HepG2 (cell line): ENCODE results near the gene SLC22A23. TPM values are rescaled to one million over a fixed set of nuclear protein-coding genes. Genes with fewer than 3 reads are reported as not detected.

Experiments used
- ATRX ChIP-seq: sonication (generic); formaldehyde crosslinking; IDR thresholded peaks from 2 replicates; pipeline ENCODE4 v1.4.0; 2020; ENCODE audit warnings: missing genetic modification reagents, borderline replicate concordance
- CEBPG ChIP-seq: IDR thresholded peaks from 2 replicates; pipeline ENCODE4 v1.6.1; 2016
- DMAP1 ChIP-seq: IDR thresholded peaks from 2 replicates; pipeline ENCODE4 v1.6.1; 2016
- FLYWCH1 ChIP-seq: sonication (generic); formaldehyde crosslinking; IDR thresholded peaks from 2 replicates; pipeline ENCODE4 v1.8.1; 2023; ENCODE audit warnings: mild to moderate bottlenecking, missing genetic modification reagents
- FOSL1 ChIP-seq: sonication (generic); formaldehyde crosslinking; IDR thresholded peaks from 2 replicates; pipeline ENCODE4 v1.9.0; 2021; ENCODE audit warnings: missing genetic modification reagents, borderline replicate concordance
- GTF3A ChIP-seq: sonication (generic); formaldehyde crosslinking; conservative IDR thresholded peaks from 2 replicates; pipeline ENCODE4 v1.4.0; 2020; ENCODE audit warnings: mild to moderate bottlenecking, missing genetic modification reagents
- HDAC6 ChIP-seq: fragments of 200-600 bp; sonication (generic); IDR thresholded peaks from 2 replicates; pipeline ENCODE4 v1.7.0; 2017; ENCODE audit warnings: mild to moderate bottlenecking, antibody characterized with exemption, low read length, low read depth
- HMG20B ChIP-seq: conservative IDR thresholded peaks from 2 replicates; pipeline ENCODE4 v1.6.1; 2016; ENCODE audit warnings: missing genetic modification reagents, missing compliant biosample characterization
- HNRNPK ChIP-seq: fragments of 200-400 bp; formaldehyde crosslinking; IDR thresholded peaks from 2 replicates; pipeline ENCODE4 v1.6.1; 2018; ENCODE audit warnings: low read length, low read depth, moderate library complexity, mild to moderate bottlenecking; ENCODE audit not compliant: poor library complexity, severe bottlenecking
- KDM3A ChIP-seq: IDR thresholded peaks from 2 replicates; pipeline ENCODE4 v1.6.1; 2018; ENCODE audit warnings: low read depth, missing compliant biosample characterization
- ZBTB3 ChIP-seq: sonication (generic); formaldehyde crosslinking; IDR thresholded peaks from 2 replicates; pipeline ENCODE4 v1.4.0; 2020; ENCODE audit warnings: low read depth, mild to moderate bottlenecking, moderate library complexity, missing genetic modification reagents, borderline replicate concordance
- ZFP41 ChIP-seq: sonication (generic); formaldehyde crosslinking; IDR thresholded peaks from 2 replicates; pipeline ENCODE4 v1.4.0; 2020; ENCODE audit warnings: mild to moderate bottlenecking, missing genetic modification reagents, borderline replicate concordance
- ZMAT3 ChIP-seq: sonication (generic); formaldehyde crosslinking; conservative IDR thresholded peaks from 2 replicates; pipeline ENCODE4 v1.7.0; 2021; ENCODE audit warnings: missing genetic modification reagents
- ZNF331 ChIP-seq: sonication (generic); formaldehyde crosslinking; IDR thresholded peaks from 2 replicates; pipeline ENCODE4 v1.4.0; 2020; ENCODE audit warnings: missing genetic modification reagents
- ZNF343 ChIP-seq: sonication (generic); formaldehyde crosslinking; IDR thresholded peaks from 2 replicates; pipeline ENCODE4 v1.4.0; 2020; ENCODE audit warnings: mild to moderate bottlenecking, missing genetic modification reagents
- ZNF768 ChIP-seq: sonication (generic); formaldehyde crosslinking; IDR thresholded peaks from 2 replicates; pipeline ENCODE4 v1.4.0; 2020; ENCODE audit warnings: missing genetic modification reagents
- ZNF792 ChIP-seq: IDR thresholded peaks from 2 replicates; pipeline ENCODE4 v1.6.1; 2016
- polyA plus RNA-seq, 8 experiments: library from polyadenylated mRNA; depleted of rRNA in 3 of 8; stranded (reverse) in 7 of 8; unstranded in 1 of 8; fragments of >200 nt; fragmentation: Illumina TruSeq in 4 of 8; extraction: Trizol in 4 of 8; gene quantifications; 2 replicates each; pipeline versions ENCODE4 v1.2.1 to v1.2.3, GENCODE V29; 2011 to 2016; ENCODE audit warnings: low read depth in 4 of 8, missing spikeins in 1 of 8, mixed read lengths in 1 of 8; ENCODE audit not compliant: insufficient read depth in 1 of 8
- total RNA-seq, 5 experiments: library from RNA; depleted of rRNA; stranded (reverse); fragments of >200 nt; fragmentation: Illumina TruSeq; extraction: Trizol; gene quantifications; 2 replicates each; pipeline ENCODE4 v1.2.3, GENCODE V29; 2016; ENCODE audit warnings: low read depth in 1 of 5
- TF ChIP-seq, protein P1 (sequence below): sonication (generic); formaldehyde crosslinking; IDR thresholded peaks from 2 replicates; pipeline ENCODE4 v1.9.0; 2022; ENCODE audit warnings: low read depth, missing genetic modification reagents
- TF ChIP-seq, protein P2 (sequence below): sonication (generic); formaldehyde crosslinking; conservative IDR thresholded peaks from 2 replicates; pipeline ENCODE4 v1.8.0; 2022; ENCODE audit warnings: low read depth, missing genetic modification reagents
- TF ChIP-seq, protein P3 (sequence below): sonication (generic); formaldehyde crosslinking; IDR thresholded peaks from 2 replicates; pipeline ENCODE4 v1.8.0; 2022; ENCODE audit warnings: mild to moderate bottlenecking, missing genetic modification reagents, borderline replicate concordance
- TF ChIP-seq, protein P4 (sequence below): sonication (generic); formaldehyde crosslinking; IDR thresholded peaks from 2 replicates; pipeline ENCODE4 v1.4.0; 2020; ENCODE audit warnings: missing genetic modification reagents, borderline replicate concordance

Gene SLC22A23
- total and polyA plus RNA-seq, 2 of the 13 experiments (the other 11 are each of a cell fraction or from before 2014, with no cell fraction given): 11.8 to 17.5 TPM

DNA sequence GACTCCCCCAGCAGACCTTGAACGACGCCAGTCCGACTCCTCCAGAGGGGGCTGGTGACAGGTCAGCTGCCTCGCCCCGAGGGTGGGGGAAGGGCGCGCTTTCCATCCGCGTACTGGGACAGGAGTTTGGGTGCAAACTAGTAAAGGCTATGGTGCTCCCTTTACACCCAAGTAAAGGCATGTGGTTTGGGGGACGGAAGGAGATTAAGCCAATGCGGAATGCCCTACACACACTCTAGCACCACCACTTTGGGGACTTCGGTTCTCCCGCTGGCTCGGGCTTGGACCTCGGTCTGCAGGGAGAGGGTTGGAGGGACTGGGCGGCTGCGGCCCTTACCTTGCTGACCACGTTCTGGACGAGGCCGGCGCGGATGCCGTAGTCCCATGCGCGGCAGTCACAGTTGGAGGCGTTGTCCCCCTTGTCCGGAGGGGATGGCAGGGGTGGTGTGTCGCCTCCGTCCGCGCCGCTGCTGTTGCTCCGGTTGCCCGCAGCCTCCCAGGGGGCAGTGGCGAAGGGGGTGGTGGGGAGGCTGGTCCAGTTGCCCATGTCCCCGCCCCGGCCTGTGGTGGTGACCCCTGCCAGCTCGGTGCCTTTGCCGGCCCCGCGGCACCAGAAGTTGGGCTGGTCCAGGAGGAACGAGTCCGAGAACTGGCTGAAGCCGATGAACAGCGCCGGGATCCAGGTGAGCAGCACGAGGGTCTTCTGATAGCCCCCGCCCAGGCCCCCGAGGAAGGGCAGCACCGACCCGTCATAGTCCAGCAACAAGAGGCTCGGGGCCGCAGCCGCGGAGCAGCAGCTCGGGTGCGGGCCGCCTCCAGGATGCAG lies 1.1 kb downstream of the SLC22A23 start (continued):
- no peak for TF ChIP-seq CEBPG (CRISPR knock-in tag)
- TF ChIP-seq, protein P1, sequence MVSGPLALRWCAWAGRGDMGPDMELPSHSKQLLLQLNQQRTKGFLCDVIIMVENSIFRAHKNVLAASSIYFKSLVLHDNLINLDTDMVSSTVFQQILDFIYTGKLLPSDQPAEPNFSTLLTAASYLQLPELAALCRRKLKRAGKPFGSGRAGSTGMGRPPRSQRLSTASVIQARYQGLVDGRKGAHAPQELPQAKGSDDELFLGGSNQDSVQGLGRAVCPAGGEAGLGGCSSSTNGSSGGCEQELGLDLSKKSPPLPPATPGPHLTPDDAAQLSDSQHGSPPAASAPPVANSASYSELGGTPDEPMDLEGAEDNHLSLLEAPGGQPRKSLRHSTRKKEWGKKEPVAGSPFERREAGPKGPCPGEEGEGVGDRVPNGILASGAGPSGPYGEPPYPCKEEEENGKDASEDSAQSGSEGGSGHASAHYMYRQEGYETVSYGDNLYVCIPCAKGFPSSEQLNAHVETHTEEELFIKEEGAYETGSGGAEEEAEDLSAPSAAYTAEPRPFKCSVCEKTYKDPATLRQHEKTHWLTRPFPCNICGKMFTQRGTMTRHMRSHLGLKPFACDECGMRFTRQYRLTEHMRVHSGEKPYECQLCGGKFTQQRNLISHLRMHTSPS (CRISPR knock-in tag): 0 out of 2 replicates have a peak, but pooled peaks have one; percentile 67
- TF ChIP-seq HNRNPK: no peak
- 0 out of 2 replicates have a peak, but pooled peaks have one; percentile 37 for TF ChIP-seq ZNF343 (CRISPR knock-in tag)
- TF ChIP-seq ZNF331 (CRISPR knock-in tag): peak; percentile 27; the same call in 1 of the 2 replicates
- TF ChIP-seq, protein P2, sequence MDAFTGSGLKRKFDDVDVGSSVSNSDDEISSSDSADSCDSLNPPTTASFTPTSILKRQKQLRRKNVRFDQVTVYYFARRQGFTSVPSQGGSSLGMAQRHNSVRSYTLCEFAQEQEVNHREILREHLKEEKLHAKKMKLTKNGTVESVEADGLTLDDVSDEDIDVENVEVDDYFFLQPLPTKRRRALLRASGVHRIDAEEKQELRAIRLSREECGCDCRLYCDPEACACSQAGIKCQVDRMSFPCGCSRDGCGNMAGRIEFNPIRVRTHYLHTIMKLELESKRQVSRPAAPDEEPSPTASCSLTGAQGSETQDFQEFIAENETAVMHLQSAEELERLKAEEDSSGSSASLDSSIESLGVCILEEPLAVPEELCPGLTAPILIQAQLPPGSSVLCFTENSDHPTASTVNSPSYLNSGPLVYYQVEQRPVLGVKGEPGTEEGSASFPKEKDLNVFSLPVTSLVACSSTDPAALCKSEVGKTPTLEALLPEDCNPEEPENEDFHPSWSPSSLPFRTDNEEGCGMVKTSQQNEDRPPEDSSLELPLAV: no peak
- TF ChIP-seq ZMAT3 (CRISPR knock-in tag): no peak
- TF ChIP-seq, protein P3, sequence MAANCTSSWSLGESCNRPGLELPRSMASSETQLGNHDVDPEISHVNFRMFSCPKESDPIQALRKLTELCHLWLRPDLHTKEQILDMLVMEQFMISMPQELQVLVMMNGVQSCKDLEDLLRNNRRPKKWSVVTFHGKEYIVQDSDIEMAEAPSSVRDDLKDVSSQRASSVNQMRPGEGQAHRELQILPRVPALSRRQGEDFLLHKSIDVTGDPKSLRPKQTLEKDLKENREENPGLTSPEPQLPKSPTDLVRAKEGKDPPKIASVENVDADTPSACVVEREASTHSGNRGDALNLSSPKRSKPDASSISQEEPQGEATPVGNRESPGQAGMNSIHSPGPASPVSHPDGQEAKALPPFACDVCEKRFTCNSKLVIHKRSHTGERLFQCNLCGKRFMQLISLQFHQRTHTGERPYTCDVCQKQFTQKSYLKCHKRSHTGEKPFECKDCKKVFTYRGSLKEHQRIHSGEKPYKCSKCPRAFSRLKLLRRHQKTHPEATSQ (CRISPR knock-in tag): no peak
- no peak for TF ChIP-seq ATRX (CRISPR knock-in tag)
- TF ChIP-seq HMG20B (CRISPR knock-in tag): no peak
- peak; percentile 53; the same call in 1 of the 2 replicates for TF ChIP-seq ZBTB3 (CRISPR knock-in tag)
- TF ChIP-seq GTF3A (CRISPR knock-in tag): 0 out of 2 replicates have a peak, but pooled peaks have one; percentile 22
- TF ChIP-seq FLYWCH1 (CRISPR knock-in tag): no peak
- peak; percentile 18; the same call in 1 of the 2 replicates for TF ChIP-seq ZNF792
- 0 out of 2 replicates have a peak, but pooled peaks have one; percentile 22 for TF ChIP-seq KDM3A (CRISPR knock-in tag)
- no peak for TF ChIP-seq FOSL1 (CRISPR knock-in tag)
- TF ChIP-seq, protein P4, sequence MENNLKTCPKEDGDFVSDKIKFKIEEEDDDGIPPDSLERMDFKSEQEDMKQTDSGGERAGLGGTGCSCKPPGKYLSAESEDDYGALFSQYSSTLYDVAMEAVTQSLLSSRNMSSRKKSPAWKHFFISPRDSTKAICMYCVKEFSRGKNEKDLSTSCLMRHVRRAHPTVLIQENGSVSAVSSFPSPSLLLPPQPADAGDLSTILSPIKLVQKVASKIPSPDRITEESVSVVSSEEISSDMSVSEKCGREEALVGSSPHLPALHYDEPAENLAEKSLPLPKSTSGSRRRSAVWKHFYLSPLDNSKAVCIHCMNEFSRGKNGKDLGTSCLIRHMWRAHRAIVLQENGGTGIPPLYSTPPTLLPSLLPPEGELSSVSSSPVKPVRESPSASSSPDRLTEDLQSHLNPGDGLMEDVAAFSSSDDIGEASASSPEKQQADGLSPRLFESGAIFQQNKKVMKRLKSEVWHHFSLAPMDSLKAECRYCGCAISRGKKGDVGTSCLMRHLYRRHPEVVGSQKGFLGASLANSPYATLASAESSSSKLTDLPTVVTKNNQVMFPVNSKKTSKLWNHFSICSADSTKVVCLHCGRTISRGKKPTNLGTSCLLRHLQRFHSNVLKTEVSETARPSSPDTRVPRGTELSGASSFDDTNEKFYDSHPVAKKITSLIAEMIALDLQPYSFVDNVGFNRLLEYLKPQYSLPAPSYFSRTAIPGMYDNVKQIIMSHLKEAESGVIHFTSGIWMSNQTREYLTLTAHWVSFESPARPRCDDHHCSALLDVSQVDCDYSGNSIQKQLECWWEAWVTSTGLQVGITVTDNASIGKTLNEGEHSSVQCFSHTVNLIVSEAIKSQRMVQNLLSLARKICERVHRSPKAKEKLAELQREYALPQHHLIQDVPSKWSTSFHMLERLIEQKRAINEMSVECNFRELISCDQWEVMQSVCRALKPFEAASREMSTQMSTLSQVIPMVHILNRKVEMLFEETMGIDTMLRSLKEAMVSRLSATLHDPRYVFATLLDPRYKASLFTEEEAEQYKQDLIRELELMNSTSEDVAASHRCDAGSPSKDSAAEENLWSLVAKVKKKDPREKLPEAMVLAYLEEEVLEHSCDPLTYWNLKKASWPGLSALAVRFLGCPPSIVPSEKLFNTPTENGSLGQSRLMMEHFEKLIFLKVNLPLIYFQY: no peak
- TF ChIP-seq ZFP41: peak; percentile 9; the same call in 1 of the 2 replicates
- TF ChIP-seq HDAC6: no peak
- peak; percentile 60; the same call in 1 of the 2 replicates for TF ChIP-seq ZNF768 (CRISPR knock-in tag)
- peak; percentile 60; the same call in 1 of the 2 replicates for TF ChIP-seq DMAP1 (CRISPR knock-in tag)
